AG09319 (cell line): ENCODE measurements around the gene TXNL1.
"Not testable (repeated sequence)": the region's sequence is repeated elsewhere in the genome, so short reads cannot be mapped to it uniquely, and the experiment has no call there.

Experiments used
- DNase-seq: peaks from one replicate; pipeline ENCODE4 v3.0.0-alpha.2; 2010; ENCODE audit warnings: low read depth; ENCODE audit errors: extremely low read depth
- CTCF ChIP-seq: IDR thresholded peaks from 2 replicates; pipeline ENCODE4 v1.5.1; 2011; ENCODE audit warnings: low read depth, mild to moderate bottlenecking, inconsistent platforms, low read length, moderate library complexity

The TXNL1 gene

DNA sequence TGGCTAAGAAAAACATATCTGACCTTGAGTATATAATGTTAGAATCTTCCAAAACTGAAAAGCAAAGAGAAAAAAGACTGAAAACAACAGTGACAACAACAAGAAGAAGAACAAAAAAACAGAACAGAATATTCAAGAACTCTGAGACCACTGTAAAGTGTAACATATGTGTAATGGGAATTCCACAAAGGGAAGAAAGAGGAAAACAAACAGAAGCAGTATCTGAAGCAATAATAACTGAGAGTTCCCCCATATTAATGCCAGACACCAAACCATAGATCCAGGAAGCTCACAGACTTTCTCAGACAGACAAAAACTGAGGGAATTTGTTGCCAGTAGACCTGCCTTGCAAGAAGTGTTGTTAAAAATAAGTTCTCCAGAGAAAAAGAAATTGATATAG is 58.9 kb downstream of the TXNL1 start:
- no peak for DNase-seq
- no peak for TF ChIP-seq CTCF

DNA sequence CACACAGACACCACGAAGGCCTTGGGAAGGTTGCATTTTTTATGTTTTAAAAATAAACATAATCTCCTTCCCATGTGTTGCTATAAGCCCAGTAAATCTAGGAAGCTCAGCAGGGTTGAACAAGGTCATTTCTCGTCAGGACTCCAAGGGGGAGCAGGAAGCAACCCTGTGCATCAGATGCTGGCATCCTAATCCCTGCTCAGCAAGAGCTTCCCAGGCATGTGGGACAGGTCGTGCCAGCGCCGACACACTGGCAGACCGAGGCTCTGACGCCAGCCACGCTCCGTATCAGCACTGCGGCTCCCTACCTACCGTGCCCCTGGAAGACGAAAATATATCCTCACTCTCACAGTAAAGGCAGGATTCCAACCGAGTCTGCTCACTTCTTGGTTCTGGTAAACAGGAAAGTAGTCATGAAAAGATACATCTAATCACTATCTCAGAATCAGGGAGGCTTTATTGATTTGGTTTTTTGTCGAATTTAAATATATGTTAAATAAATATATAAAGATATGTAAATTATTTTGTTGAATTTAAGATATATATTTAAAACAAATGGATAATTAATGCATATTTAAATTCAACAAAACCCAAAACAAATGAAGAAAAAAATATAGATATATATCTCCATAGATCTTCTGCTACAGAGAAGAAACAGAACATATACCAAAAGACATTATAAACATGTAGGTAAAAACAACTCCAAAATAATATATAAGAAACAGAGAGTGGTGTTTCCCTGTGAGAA is 61.4 kb downstream of the TXNL1 start:
- no peak for DNase-seq
- no peak for TF ChIP-seq CTCF

- no peak for DNase-seq
Observed at GRCh38 chr18:56575819-56576663, 62.4 kb downstream of the TXNL1 start.

GRCh38 chr18:56574861-56575260 is 63.5 kb downstream of the TXNL1 start:
- no peak for TF ChIP-seq CTCF
- DNase-seq: peak; percentile 43

More at GRCh38 chr18:56575819-56576663, 62.4 kb downstream of the TXNL1 start:
- peak; percentile 58 for TF ChIP-seq CTCF

DNA sequence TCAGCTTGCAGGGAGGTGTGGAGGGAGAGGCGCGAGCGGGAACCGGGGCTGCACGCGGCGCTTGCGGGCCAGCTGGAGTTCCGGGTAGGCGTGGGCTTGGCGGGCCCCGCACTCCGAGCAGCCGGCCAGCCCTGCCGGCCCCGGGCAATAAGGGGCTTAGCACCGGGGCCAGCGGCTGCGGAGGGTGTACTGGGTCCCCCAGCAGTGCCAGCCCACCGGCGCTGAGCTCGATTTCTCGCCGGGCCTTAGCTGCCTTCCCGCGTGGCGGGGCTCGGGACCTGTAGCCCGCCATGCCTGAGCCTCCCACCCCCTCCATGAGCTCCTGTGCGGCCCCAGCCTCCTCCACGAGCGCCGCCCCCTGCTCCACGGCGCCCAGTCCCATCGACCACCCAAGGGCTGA is 66.1 kb downstream of the TXNL1 start:
- DNase-seq: not testable (repeated sequence)

DNA sequence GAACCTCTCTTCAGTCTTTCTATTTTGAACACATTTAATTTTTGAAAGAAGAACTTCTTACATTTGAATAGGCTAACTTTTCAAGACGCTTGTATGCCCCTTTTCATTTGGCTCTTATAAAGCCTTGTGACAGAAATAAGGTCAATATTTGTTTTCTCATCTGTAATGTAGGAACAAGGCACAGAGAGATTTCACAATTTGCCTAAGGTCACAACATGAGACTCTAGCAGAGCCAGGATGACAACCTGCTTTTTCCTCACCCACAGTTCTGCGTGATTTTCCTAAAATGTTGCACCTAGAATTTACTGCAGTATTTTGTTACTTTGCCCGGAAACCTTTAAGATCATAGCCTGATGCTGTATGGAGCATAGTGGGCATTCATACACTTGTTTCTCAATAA is 67.4 kb downstream of the TXNL1 start:
- no peak for DNase-seq
- TF ChIP-seq CTCF: no peak

GRCh38 chr18:56569416-56569815 is 69.0 kb downstream of the TXNL1 start:
- DNase-seq: no peak
- TF ChIP-seq CTCF: no peak

- no peak for DNase-seq
- no peak for TF ChIP-seq CTCF
Observed at GRCh38 chr18:56568986-56569385, 69.4 kb downstream of the TXNL1 start.
